ENCODE results near the gene FBXO24.

FBXO24 gene

GRCh38 chr7:100626530-100627237 is 40.6 kb downstream of the FBXO24 start:
- peak; percentile 70 for DNase-seq

GRCh38 chr7:100627238-100627549 is 41.1 kb downstream of the FBXO24 start:
- DNase-seq: no peak

GRCh38 chr7:100629117-100629716 is 43.1 kb downstream of the FBXO24 start:
- DNase-seq: no peak

GRCh38 chr7:100630066-100630465 is 43.9 kb downstream of the FBXO24 start:
- no peak for DNase-seq

GRCh38 chr7:100632951-100633717 is 47.0 kb downstream of the FBXO24 start:
- peak; percentile 19 for DNase-seq

GRCh38 chr7:100639995-100640516 is 53.9 kb downstream of the FBXO24 start:
- DNase-seq: no peak

- DNase-seq: no peak
Measured at GRCh38 chr7:100640517-100641440, 54.7 kb downstream of the FBXO24 start.

GRCh38 chr7:100641463-100641859 is 55.3 kb downstream of the FBXO24 start, which contains the start of gene TFR2:
TFR2 (minus strand) TSS chr7:100641552; CDS start chr7:100641509, 43 bp downstream.
- no peak for DNase-seq

- DNase-seq: no peak
Measured at GRCh38 chr7:100641860-100642533, 55.9 kb downstream of the FBXO24 start.

- DNase-seq: no peak
Measured at GRCh38 chr7:100642534-100642907, 56.4 kb downstream of the FBXO24 start.

- DNase-seq: no peak
Measured at GRCh38 chr7:100649826-100650565, 63.9 kb downstream of the FBXO24 start.

Measured in NCI-H526 treated with DMSO at 0.1 percent for 48 hours (cell line).